Omental fat pad (tissue), 4 donors: ENCODE measurements around the gene ELMO2. TPM values are rescaled to one million over a fixed set of nuclear protein-coding genes. Genes with fewer than 3 reads are reported as not detected.
A peak's percentile ranks its signal among the peaks of the same experiment; 100 is the strongest.

Experiments
- ATAC-seq: fragments of 150-250 bp; one replicate; pipeline ENCODE4 v1.9.1; 2016; ENCODE audit warnings: mild to moderate bottlenecking, moderate library complexity; ENCODE audit not compliant: low FRiP score
- DNase-seq: peaks from one replicate; pipeline ENCODE4 v3.0.0-alpha.2; 2019; ENCODE audit warnings: low spot score
- total RNA-seq, 4 donors: library from RNA; depleted of rRNA; stranded (reverse); fragments of >200 nt; gene quantifications; one replicate each; pipeline ENCODE4 v1.1.0, GENCODE V29; 2016
- TF ChIP-seq, protein P1 (sequence below), 3 donors: fragments of 450-650 bp; IDR thresholded peaks; one replicate each; pipeline ENCODE4 v1.5.1; 2016 to 2017; ENCODE audit warnings: antibody characterized with exemption in 3 of 3, mild to moderate bottlenecking in 3 of 3, moderate library complexity in 2 of 3

ELMO2 gene
- total RNA-seq, 4 donors from 2014 or later: 30.7 to 57.6 (median 47.4) TPM

DNA sequence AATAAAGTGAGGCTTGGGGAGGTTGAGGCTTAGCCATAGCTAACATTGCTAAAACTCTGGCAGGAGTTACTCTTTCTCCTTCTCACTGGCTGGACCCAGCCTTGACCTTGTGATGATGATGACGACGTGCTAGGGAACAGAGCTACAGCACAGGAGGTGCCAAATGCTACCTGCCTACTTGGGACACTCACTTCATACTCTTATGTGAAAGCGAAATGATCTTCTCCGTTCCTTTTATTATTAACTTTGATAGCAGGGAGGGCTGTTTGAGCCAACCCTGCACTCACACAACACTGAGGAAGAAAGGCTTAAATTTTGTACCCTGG, 1.2 kb upstream of the ELMO2 start:
- TF ChIP-seq, protein P1, sequence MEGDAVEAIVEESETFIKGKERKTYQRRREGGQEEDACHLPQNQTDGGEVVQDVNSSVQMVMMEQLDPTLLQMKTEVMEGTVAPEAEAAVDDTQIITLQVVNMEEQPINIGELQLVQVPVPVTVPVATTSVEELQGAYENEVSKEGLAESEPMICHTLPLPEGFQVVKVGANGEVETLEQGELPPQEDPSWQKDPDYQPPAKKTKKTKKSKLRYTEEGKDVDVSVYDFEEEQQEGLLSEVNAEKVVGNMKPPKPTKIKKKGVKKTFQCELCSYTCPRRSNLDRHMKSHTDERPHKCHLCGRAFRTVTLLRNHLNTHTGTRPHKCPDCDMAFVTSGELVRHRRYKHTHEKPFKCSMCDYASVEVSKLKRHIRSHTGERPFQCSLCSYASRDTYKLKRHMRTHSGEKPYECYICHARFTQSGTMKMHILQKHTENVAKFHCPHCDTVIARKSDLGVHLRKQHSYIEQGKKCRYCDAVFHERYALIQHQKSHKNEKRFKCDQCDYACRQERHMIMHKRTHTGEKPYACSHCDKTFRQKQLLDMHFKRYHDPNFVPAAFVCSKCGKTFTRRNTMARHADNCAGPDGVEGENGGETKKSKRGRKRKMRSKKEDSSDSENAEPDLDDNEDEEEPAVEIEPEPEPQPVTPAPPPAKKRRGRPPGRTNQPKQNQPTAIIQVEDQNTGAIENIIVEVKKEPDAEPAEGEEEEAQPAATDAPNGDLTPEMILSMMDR (IDR thresholded peaks at IDR 0.05): no peak
- no peak for DNase-seq
- no peak for ATAC-seq

DNA sequence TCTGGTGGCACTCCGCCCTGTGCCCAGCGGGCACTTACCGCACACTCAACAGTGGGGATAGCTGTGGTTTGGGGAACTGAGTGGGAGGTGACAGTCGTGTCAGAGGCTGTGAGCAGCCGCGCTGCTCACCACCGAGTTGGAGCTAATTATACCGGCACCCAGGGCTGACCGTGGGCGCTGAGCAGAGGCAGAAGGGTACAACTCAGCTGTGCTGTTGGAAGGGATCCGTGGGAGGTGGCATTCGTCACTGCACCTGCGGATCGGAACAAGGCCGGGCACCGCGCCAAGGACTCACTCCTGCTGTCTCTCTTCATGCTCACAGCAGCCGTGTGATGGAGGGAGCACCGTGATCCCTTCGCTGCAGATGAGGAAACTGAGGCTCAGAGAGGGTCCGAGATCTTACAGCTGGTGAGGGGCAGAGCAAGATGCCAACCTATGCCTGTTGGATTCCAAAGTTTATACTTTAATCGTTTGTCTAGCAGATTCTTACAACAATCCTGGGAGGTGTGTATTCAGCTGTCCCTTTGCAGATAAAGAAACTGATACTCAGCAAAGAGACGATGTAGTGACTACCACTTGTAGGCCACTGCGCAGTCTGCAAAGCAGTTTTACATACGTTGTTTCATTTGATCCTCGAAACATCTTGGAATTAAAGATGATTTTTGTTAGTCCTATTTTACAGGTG, 713 bp upstream of the ELMO2 start:
- ATAC-seq (peak; percentile 16), DNase-seq (peak; percentile 73)
- TF ChIP-seq, protein P1 (IDR thresholded peaks at IDR 0.05): no peak

DNA sequence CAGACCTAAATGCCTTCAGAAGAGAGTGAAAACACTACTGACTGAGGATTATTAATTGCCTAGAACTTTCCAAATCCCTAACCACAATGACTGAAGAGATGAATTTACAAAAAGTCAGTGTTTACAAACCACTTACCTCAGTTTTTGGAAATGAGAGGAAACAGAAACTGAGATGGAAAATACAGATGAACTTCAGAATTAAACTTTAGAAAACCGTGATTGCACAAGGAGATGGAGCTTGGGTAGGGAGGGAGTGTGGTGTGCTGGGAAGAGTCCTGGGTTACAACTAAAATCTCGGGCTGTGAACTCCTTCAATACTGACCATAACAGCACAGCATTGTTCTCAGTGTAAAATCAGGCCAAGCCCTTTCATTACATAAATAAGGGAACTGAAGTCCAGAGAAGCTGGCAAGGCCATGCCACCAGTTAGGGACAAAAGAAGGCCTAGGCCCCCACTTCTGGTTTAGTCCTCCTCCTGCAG, 4.0 kb downstream of the ELMO2 start:
- no peak for DNase-seq
- TF ChIP-seq, protein P1 (IDR thresholded peaks at IDR 0.05): no peak
- ATAC-seq: no peak

DNA sequence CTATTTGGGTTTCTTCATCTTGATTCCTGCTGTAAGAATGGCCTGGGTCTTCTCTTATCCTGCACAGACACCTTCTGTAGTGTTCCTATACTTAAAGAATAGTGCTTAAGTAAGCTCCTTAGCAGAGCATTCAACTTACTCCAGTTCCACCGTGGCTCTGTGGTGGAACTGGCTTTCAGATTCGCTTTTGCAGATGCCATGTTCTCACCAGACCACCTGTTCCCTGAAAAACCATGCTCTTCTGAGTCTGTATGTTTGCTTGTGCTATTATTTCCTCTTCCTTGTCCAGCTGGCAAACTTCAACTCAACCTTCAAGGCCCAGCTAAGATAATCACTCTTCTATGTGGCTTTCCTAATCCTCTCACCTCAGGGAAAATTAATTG, 4.9 kb downstream of the ELMO2 start:
- no peak for ATAC-seq
- no peak for DNase-seq
- TF ChIP-seq, protein P1 (IDR thresholded peaks at IDR 0.05): no peak

DNA sequence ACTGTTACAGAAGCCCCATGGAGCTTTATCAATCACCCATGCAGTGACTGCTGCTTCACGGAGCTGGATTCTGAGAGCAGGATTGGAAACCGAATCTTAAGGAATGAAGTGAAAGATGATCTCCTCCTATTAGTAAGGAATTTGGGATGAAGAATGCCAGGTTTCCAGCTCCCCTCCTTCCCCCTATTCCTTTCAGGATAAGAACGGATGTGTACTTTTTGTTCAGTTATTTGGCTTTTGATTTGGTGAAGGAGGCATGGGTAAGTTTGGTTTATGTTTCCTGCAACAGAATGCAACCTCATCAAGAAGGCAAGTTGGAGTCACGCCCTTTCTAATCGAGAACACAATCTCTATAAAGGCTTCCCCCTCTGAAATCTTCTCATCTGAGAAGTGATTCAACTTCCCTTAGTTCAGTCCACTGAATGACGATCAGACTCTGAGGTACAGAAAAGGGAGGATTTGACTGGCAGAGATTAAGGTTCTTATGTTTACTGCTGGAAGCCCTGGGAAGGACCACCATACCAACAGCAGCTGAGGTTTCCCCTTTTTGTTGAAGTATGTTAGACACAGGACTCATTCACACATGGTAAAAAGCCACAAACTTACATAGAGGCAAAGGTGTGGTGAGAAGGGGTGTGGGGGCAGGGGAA, 5.5 kb downstream of the ELMO2 start:
- DNase-seq (no peak), ATAC-seq (peak; percentile 22)
- TF ChIP-seq, protein P1 (IDR thresholded peaks at IDR 0.05): no peak

DNA sequence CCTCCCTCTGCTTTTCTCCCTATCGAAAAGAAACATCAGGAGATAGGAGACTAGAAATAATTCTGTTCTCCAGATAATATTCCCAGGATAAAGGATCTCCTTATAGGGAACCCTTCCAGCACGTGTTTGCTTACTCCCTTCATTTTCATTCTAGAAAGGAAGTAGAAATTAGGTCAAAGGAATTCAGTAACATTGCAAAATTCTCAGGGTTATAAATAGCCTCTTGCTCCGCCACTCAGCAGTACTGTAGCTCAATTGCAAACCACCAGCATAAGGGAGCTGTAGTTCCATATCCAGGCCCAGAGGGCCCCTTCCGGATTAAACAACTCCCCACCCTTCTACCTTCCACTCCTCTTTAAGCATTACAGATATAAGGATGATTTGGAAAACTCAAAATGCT, 6.2 kb downstream of the ELMO2 start:
- ATAC-seq (peak; percentile 83), DNase-seq (no peak)
- TF ChIP-seq, protein P1 (IDR thresholded peaks at IDR 0.05): no peak

DNA sequence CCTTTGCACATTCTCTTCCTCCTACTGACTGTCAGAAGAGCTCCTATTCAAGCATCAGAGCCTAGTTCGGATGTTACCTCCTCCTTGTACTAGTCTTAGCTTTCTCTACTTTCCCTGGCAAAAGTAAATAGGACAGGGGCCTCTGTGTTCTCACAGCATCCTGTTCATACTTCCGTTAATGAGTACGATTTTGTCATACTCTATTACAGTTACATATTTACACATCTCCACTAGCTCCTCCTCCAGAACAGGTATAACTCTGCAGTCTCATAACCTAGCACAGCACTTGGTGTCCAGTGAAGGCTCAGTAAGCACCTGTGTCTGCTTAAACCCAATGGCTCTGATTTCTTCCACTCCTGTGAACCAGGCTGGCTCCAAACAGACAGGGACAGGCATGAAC, 7.0 kb downstream of the ELMO2 start:
- TF ChIP-seq, protein P1 (IDR thresholded peaks at IDR 0.05): no peak
- DNase-seq (no peak), ATAC-seq (no peak)
